BJ (cell line): Measurements from ENCODE around the gene PTPRR. TPM values are rescaled to one million over a fixed set of nuclear protein-coding genes. Genes with fewer than 3 reads are reported as not detected.

Experiments
- CTCF ChIA-PET: fragments of 350-600 bp; formaldehyde crosslinking; extraction: SDS; loops from one replicate; lab custom pipeline; 2021; ENCODE audit warnings: antibody characterized with exemption, inconsistent platforms; lab: Yijun Ruan, JAX
- POLR2A ChIA-PET: fragments of 300-600 bp; sonication (Branson Sonifier 250); formaldehyde crosslinking; extraction: SDS; loops from one replicate; lab custom pipeline; 2021; ENCODE audit warnings: antibody characterized with exemption; lab: Charles Lee
- DNase-seq: peaks from one replicate; pipeline ENCODE4 v3.0.0-alpha.2; 2011; ENCODE audit warnings: low read depth
- H3K27me3 ChIP-seq: 2 replicates; pipeline ENCODE4 v1.6.0; 2011; ENCODE audit warnings: low read length; ENCODE audit not compliant: control insufficient read depth, insufficient read depth
- H3K36me3 ChIP-seq: 2 replicates; pipeline ENCODE4 v1.5.1; 2011; ENCODE audit warnings: low read length; ENCODE audit not compliant: control insufficient read depth, insufficient read depth
- H3K4me3 ChIP-seq: 2 replicates; pipeline ENCODE4 v1.5.1; 2011; ENCODE audit warnings: low read depth, mild to moderate bottlenecking, control low read depth, low read length
- polyA plus RNA-seq: library from polyadenylated mRNA; depleted of rRNA; stranded (reverse); fragments of >200 nt; gene quantifications from 2 replicates; pipeline ENCODE4 v1.2.3, GENCODE V29; 2011
- TF ChIP-seq, protein P1 (sequence below): IDR thresholded peaks from 2 replicates; pipeline ENCODE4 v1.5.1; 2011; ENCODE audit warnings: low read depth, mild to moderate bottlenecking, control low read depth, inconsistent platforms, low read length, moderate library complexity; ENCODE audit not compliant: insufficient read depth

The PTPRR gene
- polyA plus RNA-seq, 1 experiment, result 0.40 TPM

DNA sequence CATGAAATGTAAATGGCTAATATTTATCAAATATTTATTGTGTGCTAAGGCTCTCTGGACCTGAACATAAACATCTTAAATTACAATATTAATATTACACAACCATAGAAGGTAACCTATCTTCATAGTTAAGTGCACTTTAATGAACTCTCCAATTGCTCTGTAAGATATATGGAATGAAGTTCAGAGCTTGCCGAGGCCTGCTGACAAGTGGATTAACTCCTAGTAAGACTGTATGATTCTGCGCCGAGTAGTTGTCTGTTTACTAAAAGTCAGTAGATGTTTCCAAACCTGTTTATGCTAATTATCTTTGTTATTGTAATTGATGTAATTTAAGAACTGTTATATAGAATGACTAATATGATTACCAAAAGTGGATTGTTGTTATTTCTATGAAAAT lies 77.2 kb downstream of the PTPRR start:
- Histone ChIP-seq H3K27me3 (no peaks in the 10 kb centered on the region), H3K4me3 (no peak overlapping the region), H3K36me3 (no peaks in the 10 kb centered on the region)
- POLR2A ChIA-PET, result no interaction called here
- CTCF ChIA-PET, result interaction anchor here (0.6 kb wide), 1 partner anchor 517 kb away, joined by 3 read pairs; no protein-coding TSS in a partner anchor
- no peak for DNase-seq
- TF ChIP-seq, protein P1, sequence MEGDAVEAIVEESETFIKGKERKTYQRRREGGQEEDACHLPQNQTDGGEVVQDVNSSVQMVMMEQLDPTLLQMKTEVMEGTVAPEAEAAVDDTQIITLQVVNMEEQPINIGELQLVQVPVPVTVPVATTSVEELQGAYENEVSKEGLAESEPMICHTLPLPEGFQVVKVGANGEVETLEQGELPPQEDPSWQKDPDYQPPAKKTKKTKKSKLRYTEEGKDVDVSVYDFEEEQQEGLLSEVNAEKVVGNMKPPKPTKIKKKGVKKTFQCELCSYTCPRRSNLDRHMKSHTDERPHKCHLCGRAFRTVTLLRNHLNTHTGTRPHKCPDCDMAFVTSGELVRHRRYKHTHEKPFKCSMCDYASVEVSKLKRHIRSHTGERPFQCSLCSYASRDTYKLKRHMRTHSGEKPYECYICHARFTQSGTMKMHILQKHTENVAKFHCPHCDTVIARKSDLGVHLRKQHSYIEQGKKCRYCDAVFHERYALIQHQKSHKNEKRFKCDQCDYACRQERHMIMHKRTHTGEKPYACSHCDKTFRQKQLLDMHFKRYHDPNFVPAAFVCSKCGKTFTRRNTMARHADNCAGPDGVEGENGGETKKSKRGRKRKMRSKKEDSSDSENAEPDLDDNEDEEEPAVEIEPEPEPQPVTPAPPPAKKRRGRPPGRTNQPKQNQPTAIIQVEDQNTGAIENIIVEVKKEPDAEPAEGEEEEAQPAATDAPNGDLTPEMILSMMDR, result no peak

DNA sequence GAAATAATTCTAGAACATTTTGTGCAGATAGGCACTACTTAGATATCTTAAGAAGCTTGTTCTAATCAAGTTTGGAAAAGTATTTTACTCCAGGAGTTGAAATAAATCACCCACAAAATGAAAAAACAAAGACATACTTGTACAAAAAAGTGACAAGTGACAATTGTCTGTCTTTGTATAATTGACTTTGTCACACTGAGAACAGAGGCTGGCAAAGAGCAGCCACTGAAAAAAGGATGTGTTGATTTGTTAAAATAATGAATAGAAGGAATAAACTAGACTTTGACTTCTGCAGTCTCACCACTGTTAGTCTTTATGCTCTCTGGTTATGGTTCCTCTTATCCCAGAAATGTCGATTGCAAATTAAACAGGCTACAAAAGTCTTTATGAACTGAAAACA lies 77.6 kb downstream of the PTPRR start:
- Histone ChIP-seq H3K4me3 (no peak overlapping the region), H3K36me3 (no peaks in the 10 kb centered on the region), H3K27me3 (no peaks in the 10 kb centered on the region)
- ChIA-PET POLR2A (no interaction called here), CTCF (interaction anchor here (0.6 kb wide), 1 partner anchor 518 kb away, joined by 3 read pairs; no protein-coding TSS in a partner anchor)
- no peak for DNase-seq
- TF ChIP-seq, protein P1, result no peak

DNA sequence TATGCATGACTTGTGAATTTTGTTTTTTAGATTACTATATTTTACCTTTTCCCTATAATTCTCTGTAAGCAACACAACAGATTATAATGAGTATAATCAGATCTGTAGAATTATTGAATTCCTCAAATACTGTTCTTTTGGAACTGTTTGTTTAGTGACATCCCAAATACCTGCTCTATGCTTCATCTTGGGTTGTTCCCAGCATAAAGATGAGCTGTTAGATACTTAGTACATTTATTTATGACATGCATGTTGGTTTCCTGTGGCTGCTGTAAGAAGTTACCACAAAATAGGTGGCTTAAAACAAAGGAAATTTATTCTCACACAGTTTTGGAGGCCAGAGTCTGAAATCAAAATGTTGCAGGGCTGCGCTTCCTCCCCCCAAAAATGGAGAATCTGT lies 78.4 kb downstream of the PTPRR start:
- TF ChIP-seq, protein P1, result no peak
- Histone ChIP-seq H3K27me3 (no peaks in the 10 kb centered on the region), H3K36me3 (no peaks in the 10 kb centered on the region), H3K4me3 (no peak overlapping the region)
- CTCF ChIA-PET, result no interaction called here
- POLR2A ChIA-PET, result no interaction called here
- DNase-seq, result no peak

DNA sequence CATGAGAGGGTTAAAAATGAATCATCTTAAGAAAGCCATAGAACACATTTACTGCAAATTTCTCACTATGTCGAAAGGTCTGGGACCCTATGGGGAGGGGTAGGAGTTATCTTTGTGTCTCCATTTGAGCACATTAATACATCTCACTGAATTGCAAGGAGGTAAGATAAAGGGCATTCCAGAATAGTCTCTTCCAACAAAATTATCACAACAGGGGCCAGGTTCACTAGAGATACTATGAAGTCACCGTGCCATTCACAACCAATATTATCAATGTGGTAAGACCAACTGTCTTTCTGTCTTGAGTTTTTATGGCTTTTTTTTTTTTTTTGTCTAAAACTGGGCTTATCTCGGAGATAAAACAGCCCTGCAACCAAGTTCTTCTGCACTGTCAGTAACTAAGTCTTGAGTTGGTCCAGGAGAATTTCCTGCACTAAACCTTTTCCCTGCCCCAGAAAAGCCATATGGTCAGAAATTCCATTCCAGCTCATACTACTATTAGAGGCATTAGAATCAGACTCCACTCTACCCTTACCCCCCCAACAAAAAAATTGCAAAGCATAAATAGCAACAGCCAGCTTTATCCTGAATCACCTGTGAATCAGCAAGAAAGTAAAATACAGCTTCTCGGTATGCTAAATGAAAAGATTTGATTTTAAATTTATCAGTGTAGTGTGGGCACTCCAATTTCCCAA lies 79.7 kb downstream of the PTPRR start:
- DNase-seq, result no peak
- TF ChIP-seq, protein P1, result no peak
- ChIA-PET POLR2A (no interaction called here), CTCF (interaction anchor here (1.1 kb wide), 1 partner anchor 9 kb away, joined by 6 read pairs; no protein-coding TSS in a partner anchor)
- H3K36me3 ChIP-seq, result no peaks in the 10 kb centered on the region
- H3K4me3 ChIP-seq, result no peak overlapping the region
- H3K27me3 ChIP-seq, result no peaks in the 10 kb centered on the region

DNA sequence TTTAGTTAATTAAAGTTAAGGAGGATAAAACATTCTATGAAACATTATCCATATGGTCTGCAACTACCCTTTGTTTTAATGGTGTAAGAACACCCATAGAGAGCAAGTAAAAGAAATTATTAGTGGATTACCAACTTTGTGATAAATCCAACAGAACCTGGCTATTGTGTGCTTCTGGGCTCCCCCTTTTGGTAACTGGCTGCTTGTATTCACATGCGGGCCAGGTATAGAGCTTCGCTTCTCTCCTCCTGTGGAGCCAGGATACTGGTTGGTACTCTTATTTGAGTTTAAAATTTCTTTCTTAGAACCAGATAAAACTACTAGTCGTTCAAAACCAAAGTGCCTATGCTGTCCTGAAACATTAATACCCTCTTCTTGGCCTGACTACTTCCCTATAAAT lies 81.0 kb downstream of the PTPRR start:
- TF ChIP-seq, protein P1, result no peak
- POLR2A ChIA-PET, result no interaction called here
- CTCF ChIA-PET, result interaction anchor here (0.9 to 1.1 kb wide), 2 partner anchors 10 to 112 kb away, joined by 3 to 6 read pairs; no protein-coding TSS in a partner anchor
- no peak for DNase-seq
- H3K27me3 ChIP-seq, result no peaks in the 10 kb centered on the region
- no peak overlapping the region for H3K4me3 ChIP-seq
- H3K36me3 ChIP-seq, result no peaks in the 10 kb centered on the region
